ENCODE results near the gene DPP6.

Gene DPP6

DNA sequence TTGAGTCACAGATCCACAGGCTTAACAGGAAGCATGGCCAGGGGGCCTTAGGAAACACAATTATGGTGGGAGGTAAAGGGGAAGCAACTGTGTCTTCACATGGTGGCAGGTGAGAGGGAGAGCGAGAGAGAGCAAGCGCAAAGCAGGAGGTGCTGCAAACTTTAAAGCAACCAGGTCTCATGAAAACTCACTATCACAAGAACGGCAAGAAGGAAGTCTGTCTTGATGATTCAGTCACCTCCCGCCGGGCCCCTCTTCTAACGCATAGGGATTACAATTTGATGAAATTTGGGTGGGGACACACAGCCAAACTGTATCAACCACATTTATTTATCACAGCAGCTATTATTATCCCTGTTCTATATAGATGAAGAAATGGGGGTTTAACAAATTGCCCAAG is 201.6 kb downstream of the DPP6 start:
- DNase-seq, result no peak

DNA sequence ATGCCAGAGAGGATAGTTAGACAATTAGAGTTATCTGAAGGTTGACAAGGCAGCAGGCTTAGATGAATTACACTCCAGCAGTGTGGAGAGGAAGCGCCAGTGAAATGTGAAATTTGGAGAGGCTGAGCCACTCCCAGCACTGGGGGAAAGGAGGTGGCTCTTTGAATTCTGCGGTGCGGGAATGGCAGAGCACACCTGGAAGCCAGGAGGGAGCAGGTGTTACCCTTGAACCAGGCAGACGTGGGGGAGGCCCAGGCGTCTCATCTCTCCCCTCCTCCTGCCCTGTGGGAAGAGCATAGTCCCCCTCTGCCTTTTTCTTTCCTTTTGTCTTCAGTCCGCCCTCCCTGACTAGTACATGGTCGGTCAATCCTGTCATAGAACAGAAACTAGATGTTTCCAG is 203.1 kb downstream of the DPP6 start:
- no peak for DNase-seq

DNA sequence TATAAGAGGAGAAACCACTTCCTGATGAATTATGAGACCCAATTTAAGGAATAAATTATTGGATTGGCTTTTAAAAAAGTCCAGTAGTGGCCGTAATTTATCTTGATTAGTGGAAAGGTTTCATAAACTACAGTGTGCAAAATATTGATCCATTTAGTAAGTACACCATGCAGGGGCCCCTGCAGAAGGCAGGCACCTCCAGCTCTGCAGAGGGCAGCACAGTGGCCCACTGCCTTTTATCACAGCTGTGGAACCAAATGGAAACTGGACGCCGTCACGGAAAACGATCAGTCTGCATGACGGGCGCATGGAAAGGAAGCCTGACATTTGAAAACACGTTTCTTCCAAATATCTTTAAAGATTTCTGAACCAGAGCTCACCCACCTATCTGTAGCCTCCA is 204.0 kb downstream of the DPP6 start:
- no peak for DNase-seq

DNA sequence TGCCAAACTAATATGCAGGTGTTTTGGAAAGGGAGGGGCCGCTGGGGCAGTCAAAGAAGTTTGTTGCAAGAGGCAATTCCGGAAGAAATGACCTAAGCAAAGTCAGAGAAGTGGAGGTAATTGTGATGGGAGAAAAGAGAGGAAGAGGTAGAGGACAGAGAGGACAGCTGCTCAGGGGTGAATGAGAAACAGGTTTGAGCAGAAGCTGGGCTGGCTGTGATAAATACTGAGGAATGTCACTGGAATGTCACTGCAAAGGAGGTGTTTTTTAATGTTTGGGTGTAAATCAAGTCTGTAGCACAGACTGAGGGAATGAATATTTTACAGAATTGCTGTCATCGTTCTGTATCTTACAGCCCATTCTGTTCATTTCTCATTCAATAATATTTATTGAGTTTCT is 207.2 kb downstream of the DPP6 start:
- DNase-seq, result no peak

DNA sequence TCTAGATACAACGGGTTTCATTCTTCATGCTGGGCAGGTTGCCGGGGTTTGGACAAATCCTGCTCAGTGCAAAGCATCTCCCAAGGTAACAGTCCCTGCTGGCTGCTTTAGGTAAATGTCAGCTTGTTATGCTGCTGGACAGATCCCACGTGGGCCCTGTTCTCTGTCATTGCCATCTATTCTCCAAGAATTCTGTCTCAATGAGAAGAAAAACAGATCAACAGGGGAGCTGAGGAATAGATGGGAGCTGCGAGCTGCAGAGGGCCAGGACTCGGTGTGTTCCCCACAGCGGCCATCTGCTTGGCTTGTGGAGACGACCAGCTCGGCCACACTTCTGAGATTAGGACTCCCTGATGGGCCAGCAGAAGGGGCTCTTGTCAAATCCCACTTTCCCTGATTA is 235.2 kb downstream of the DPP6 start:
- DNase-seq, result no peak

DNA sequence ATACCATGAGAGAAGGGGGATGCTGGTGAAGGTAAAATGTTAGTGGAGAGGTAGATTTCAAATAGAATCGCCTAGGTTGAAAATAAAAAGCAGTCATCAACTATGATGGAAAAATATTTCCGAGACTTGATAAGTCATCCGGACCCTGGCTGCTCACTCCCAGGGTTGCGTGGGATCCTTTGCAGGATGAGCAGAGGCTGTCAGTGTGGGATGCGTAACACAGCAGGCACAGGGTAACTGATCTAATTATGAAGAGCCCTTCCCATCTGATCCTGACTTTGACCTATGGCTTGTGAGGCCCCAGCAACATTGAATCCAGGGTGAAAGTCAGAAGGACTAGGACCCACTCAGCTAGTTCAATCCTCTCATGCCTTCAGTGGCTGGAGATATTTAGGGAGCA is 236.9 kb downstream of the DPP6 start:
- no peak for DNase-seq

DNA sequence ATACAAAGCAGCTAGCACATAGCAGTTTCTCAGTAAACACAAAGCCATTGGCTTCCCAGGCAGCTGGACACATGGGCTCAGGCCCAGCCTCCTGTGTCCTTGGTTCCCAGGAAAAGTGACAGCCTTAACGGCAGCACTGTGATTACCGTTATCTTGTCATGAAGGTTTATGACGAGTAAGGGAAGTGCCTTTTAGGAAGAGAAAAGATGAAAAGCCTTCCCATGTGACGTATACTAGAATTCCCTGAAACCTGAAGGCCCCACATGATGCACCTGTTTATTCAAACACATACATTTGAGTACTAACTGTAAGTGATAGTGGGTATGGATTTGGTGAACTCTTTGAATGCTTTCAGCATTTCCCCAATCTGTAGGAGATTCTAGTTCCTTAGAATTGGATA is 244.2 kb downstream of the DPP6 start:
- no peak for DNase-seq

DNA sequence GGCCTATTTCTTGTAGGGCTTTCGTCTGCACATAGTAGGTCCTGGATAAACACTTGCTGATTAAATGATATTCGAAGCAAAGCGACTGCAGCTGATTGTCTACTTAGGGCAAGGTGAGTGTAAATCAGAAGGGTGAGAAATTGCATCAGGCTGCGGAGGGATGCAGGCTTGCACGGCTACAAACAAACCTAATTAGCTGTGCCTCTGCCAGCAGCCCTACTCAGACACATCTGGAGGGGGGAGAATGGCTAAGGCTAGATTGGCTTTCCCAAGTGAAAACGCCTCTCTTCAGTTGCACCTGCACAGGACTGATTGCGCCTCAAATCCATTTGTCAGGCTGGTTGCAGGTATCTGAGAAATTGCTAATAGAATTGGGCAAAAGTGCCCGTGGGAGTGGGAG is 247.5 kb downstream of the DPP6 start:
- no peak for DNase-seq

DNA sequence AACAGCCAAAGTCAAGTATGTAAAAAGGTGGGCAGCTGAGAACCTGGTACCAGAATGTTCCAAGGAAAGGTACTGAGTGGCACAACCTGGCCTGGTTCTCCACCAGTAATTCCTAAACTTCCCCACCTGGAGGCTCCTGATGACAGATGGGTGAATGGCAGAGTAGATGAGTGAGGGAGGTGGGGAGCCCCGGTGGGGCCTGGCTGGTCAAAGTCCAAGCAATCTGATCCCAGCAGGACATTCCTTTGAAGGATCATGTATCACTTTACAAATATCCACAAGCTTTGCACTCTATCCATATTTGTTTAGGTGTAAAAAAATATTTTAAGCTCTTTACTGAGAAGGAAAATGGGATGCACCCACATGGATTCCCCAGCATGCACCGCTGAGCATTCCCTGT is 250.2 kb downstream of the DPP6 start:
- no peak for DNase-seq

DNA sequence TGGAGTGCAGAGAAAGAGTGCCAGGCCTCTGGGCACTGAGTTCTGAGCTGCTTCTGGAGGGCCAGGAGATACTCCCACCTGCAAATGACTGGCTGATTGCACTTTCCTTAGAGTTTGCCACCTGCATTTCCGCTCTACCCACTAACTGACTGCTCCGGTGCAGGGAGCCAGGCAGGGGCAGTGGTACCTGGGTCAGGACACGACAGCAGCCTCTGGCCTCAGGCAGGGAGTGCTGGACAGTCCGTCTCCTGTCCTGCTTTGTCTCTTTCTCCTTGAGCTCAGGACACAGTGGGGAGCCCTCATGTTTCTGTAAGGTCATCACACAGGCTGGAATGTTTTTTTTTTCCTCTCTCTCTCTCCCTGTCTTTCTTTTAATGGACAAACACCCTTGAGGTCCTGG is 252.0 kb downstream of the DPP6 start:
- no peak for DNase-seq

DNA sequence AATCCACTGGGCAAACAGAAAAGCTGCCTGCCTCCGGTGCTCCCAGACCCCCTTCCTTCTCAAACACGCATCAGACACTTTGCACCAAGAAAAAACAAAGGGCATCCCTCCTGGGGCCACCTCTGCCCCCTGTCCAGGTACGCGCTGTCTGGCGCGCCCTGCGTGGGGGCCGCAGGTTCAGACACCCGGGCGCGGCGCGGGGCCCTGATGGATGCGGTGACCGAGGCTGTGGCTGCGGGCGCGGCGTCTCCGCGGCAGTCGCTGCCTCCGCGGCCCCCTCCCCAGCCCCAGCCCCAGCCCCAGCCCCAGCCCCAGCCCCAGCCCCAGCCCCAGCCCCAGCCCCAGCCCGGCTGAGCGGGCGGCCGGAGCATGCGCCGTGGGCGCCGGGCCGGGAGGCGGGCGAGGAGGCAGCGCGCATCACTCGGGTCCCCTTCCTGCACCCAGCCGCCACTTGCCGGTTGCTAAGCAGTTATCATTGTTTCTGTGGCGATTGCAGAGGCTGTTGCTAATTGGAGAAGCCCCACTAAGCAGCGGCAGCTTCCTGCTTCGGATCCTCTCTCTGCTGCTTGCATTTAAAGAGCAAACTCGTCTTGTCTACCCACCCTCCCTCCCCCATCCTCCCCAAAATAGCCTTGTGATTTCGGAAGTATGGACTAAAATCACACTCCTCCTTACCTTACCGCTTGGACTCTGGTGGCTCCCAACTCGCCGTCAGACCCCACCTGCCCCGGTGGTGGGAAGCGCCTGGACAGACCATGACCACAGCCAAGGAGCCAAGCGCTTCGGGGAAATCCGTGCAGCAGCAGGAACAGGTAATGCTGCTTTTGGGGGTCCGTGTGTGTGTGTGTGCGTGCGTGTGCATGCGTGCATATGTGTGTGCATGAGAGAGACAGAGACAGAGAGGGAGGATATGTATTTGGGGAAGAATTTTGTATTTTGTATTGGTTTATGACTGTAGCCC is 252.8 kb downstream of the DPP6 start:
- no peak for DNase-seq

DNA sequence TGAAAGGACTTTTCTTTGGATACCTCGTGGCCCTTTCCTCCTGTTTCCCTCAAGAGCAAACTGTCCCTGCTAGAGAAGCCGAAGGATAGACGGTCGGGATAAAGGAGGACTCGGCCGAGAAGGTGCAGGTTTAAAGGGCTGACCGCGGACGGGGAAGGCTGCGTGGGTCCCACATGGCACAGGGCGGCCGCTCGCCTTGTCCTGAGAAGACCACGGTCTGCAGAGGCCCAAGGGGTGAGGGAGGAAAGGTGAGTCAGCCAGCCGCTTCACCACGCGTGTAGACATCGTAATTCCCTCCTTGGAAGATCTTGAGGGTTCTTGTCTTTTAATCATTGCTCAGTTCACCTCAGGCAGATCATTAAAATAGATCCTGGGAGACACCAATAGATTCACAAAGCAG is 253.8 kb downstream of the DPP6 start:
- no peak for DNase-seq

DNA sequence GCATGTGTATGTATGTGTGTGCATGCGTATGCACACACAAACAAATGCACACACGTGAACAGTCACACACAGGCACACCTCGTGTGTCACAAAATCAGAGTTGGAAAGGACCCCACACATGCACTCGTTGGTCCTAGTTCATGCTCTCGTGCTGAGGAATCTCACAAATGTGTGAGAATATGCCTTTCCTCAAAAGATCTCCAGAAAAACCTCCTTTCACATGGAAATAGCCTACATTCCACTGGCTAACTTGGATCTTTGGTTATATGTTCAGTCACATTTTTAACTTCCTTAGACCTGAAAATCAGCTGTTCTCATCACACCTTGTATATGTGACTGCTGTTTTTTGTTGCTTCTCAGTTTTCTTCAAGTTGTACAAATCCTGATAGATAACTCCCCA is 256.7 kb downstream of the DPP6 start:
- no peak for DNase-seq

DNA sequence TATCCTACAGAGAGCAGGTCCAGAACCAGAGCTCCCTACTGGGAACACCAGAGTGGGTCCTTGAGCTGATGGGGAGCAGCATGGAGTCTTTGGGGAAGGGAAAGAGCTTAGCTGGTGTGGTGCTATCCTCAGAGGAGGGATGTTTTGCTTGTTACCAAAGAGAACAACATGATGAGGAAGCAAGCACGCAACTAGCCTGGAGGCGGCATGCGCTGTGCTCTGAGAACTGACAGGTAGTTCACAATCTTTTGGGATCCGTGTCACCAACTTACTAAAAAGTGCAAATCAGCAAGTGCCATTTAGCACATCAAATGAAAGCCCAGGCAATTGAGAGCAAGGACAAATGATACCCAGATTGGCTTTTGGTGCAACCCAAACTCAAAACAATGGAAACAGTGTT is 257.9 kb downstream of the DPP6 start:
- DNase-seq, result no peak

DNA sequence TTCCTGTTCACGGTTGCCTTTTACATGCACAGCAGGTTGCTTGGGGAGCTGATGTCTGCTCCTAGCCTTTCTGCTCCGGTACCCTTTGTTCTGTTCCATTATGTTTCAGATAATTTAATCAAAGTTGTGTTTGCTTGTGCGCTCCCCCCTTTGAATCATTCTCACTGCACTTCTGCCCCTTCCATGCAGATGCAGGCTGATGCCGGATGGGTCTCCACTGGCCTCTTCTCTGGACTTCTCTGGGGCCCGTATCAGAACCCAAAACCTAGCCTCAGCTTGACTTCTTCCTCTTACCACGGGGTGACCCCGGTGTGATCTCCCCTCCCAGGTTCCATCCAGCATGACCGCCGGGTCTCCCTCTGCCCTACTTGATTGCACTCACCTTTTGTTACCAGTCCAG is 272.0 kb downstream of the DPP6 start:
- no peak for DNase-seq

DNA sequence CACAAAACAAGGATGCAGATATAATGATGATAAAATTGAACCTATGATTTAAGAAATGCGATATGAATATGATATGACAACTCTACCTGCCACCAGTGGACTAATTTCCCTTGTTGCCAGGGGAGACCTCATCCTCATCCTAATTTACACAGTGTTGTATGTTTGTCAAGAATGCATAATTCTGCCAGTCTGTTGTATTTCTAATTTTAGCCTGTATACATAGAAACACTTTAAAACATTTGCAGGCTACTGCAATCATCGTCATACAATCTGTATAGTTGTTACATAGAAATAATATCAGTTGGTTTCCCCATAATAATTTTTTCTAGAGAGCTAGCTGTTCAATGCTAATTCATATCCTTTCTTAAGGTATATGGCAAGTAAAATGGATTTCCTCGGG is 274.2 kb downstream of the DPP6 start:
- DNase-seq, result no peak

DNA sequence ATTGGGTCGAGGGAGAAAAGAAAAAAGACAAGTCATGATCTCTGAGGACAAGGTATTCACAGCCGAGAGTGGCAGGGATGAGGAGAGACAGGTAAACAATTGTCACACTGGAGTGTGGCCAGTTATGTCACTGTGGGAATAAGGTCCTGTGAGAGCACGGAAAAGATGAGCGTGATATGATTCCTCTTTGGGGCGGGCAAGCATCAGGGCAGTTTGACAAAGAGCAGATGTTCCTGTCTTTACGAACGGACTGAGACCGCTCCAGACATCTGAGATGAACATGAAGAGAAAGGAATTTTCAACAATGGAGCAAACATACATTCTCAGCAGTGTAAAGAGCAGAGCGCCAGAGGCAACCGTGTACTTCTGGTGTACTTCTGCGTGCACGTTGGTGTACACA is 278.1 kb downstream of the DPP6 start:
- no peak for DNase-seq

DNA sequence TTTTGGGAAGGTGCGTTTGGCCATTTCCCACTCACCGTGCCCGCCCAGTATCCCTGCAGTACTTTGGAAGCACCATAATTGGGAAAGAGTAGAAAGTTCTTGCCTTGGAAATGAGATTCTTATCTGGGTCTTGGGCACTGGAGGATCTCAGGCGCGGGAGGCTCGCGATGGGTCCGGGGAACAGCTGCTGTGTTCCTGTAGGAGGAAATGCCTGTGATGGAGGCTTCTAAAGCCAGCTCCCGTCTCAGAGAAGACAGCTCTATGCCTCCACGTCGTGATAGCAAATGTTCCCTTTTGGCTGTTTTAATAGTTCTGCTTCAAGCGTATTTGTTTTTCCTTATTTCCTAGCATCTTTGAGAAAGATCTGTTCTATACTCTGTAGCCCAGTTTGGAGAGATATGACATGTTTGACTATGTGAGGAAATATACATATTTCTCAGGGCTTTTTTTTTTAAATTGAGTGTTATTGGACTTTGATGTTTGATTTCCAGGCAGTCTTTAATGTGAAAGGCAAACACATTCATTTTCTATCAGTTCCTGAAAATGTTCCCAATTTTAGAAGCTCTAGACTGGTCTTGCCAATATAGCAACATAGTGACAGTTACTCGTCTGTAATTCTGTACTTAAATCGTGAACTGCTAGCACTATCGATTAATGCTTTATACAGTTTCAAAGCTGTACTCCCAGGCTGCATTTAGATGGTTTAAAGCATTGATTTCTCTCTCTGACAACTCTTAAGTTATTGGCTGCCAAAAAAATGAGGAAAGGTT is 280.8 kb downstream of the DPP6 start:
- no peak for DNase-seq

DNA sequence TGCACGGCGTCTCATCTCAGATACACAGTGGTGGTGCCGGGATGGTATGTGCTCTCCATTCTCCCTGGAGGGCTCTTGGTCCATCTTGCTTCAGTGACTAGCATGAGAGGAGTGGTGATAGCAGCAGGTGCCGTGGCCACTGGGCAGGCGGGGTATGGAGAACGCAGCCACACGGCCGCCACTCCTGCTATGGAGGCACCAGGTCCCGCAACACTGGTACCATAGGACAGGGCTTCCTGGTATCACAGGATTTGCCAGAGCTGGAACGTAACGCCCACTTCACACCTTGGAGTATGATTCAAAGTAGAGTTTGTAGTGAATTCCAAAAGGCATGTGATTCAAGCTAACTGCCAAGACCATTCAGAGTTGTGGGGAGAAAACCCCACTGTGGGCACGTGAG is 284.1 kb downstream of the DPP6 start:
- DNase-seq, result no peak

DNA sequence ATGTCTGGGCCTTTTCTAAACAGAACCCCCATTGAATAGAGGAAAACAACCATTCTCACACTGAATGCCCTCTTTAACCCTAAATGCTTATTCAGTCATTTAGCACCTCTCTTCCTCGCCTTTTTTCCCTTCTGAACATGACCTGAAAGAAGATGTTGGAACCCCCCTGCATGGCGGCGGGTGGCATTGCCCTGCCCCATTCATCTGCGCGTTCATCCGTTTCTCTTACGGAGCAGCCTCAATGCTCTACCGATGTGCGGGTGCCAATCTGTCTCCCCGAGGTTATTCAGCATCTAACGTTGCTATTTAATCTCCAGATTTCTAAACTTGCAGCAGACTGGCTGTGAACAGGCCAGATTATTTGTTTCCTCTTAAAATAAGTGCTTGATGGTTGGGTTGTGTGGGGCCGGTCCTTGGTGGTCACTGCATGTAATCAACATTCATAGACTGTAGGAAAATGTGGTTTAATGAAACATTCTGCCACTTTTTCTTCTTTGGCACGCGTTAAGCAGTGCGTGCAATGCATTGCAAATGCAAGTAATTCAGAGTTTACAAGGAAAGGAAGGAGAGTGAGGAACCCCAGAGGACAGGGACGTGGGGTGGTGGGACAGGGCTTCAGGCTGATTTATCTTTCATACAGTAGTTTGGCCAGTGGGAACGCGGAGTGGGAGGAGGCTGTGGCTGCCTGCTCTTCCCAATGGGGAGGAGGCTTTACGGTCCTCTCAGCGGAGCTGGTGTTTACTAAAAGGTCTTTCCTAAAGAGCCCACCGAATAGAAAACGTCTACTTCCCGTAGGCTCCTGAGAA is 286.7 kb downstream of the DPP6 start:
- no peak for DNase-seq

DNA sequence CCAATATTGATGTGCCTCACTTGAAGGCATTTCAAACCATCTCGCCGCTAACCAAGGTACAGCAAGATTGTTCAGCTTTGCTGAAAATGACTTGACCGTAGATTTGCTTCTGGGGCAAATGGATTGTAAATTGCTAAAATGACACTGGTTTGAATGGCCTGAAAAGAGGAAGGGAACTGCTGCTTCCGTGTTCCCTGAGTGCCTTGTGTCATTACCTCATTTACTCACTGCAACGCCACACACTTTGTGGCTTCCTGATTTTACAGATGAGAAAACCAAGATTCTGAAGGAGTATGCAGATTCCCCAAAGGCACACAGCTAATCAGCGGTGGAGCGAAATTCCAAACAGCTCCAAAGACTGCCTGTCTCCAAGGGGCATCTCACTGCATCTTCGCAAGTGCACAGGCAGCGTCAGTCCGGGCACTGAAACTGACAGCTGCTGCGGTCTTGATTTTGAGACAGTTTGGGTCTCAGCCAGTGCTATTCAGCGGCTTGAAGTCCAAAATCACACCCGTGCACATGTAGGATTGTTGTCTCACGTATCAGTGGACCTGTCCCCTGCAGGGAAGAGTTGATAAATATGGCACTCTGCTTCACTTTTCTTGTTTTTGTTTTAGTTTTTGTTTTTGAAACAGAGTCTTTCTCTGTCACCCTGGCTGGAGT is 290.9 kb downstream of the DPP6 start:
- DNase-seq, result no peak

DNA sequence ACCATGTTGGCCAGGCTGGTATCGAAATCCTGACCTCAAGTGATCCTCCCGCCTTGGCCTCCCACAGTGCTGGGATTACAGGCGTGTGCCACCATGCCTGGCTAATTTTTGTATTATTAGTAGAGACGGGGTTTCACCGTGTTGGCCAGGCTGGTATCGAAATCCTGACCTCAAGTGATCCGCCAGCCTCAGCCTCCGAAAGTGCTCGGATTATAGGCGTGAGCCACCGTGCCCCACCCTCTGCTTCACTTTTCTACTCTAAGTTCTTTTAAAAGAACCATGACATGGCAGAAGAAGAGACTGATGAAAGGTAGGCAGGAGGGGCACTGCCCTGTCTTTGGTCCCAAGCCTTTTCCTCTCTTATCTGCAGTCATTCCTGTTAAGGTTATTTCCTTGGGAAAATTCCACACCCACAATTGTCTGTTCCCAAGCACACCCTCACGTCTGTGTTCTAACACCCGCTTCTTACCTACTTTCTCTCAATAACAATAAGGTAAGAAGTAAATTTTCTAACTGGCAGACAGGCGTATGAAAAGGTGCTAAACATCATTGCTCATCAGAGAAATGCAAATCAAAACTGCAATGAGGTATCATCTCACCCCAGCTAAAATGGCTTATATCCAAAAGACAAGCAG is 291.7 kb downstream of the DPP6 start:
- DNase-seq, result no peak
